22Rv1 (cell line): ENCODE data around the gene CAB39L.

Source experiments
- CTCF ChIP-seq: fragments of 450-650 bp; IDR thresholded peaks from 2 replicates; pipeline ENCODE4 v1.5.1; 2017; ENCODE audit warnings: mild to moderate bottlenecking
- ZFX ChIP-seq: fragments of 450-650 bp; IDR thresholded peaks from 2 replicates; pipeline ENCODE4 v1.6.1; 2017; ENCODE audit warnings: antibody characterized with exemption, borderline replicate concordance

- TF ChIP-seq CTCF (no peak), ZFX (no peak)
Measured at GRCh38 chr13:49399801-49400472, 43.9 kb downstream of the CAB39L start.
